H54 (cell line): Measurements from ENCODE around the gene ALPK3.
"Not testable (repeated sequence)": the region's sequence is repeated elsewhere in the genome, so short reads cannot be mapped to it uniquely, and the experiment has no call there.

Source experiments
- DNase-seq: peaks from one replicate; pipeline ENCODE4 v3.0.0; 2011; ENCODE audit warnings: low spot score, mixed read lengths; ENCODE audit not compliant: insufficient read length
- FAIRE-seq: peaks from 3 replicates; lab custom pipeline; 2011; peaks lifted over from hg19 to GRCh38; lab: Jason Lieb, UNC
- POLR2A ChIP-seq: IDR thresholded peaks from 2 replicates; pipeline ENCODE4 v1.6.1; 2011; ENCODE audit warnings: low read depth, mild to moderate bottlenecking, low read length

Gene ALPK3

DNA sequence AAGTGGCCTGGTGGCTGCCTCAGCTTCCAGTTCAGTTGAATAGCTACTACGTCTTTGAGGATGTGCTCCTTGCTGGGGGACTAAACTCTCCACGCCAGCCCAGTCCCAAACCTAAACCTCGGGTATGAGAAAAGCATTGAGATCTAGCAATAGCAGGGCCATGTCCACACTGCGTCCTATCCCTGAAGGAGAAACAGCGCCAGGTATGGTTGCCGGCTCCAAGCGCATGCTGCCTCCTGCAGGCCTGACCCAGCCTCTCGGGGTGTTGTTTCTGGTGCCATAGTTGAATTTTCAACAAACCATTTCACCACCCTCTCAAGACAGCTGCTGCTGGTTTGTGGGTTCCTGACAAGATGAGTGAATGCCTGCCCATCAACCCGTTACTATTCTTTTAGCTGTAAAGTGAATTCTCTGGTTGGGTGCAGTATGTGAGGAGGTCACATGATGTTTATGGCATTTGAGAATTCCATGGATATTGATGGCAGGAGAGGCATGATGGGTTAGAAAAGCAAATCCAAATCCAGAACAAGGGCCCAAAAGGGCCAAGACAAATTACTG lies 54.4 kb downstream of the ALPK3 start:
- TF ChIP-seq POLR2A, result no peak
- DNase-seq (no peak), FAIRE-seq (no peak)

DNA sequence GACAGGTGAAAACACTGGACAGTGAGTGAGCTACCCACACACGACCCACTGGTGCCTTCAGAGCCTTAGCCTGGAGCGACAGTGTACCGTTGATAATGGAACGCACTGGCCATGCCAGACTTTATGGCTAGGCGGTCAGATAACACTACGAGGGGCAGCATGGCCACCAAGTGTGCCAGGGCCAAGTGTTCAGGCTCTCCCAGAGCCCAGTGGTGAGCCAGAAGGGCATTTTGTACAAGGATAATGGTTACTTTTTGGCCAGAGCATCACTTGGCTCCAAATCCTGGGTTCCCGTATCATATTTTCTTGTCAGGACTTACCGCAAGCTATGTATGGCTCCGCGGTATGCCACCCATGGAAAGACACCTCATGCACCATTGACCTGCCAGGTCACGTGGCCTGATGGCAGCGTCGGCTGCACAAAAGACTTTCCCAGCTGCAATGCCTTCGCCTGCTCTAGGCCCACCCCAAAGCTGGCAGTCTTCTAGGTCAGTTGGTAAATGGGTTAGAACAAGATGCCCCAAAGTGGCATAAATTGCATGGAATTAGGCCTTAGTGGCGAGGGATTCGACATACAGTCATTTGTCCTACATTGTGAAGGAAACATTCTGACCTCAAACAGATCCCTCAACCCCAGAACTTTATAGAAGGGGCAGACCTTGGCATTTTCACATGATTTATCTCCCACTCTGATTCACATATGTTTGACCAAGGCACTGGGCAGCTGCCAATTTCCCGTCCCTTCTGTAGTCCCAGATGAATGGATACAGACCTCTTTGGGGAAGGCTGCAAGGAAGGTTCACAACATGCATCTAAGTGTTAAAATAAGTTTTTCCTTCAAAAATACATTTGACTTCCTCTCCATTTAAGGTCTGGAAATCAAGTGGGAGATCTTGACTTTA lies 55.1 kb downstream of the ALPK3 start:
- TF ChIP-seq POLR2A, result no peak
- FAIRE-seq (no peak), DNase-seq (no peak)

DNA sequence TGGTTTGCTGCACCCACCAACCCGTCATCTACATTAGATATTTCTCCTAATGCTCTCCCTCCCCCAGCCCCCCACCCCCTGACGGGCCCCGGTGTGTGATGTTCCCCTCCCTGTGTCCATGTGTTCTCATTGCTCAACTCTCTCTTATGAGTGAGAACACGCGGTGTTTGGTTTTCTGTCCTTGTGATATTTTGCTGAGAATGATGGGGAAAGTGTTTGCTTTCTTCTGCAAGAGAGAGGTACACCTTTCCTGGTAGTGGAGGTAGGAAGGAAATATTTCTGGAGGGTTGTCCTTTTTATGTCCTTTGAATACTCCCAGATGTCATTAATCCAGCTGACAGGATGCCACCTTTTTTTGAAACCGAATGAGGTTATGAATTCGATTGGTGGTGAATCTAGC lies 56.8 kb downstream of the ALPK3 start:
- no peak for FAIRE-seq
- no peak for DNase-seq
- no peak for TF ChIP-seq POLR2A

DNA sequence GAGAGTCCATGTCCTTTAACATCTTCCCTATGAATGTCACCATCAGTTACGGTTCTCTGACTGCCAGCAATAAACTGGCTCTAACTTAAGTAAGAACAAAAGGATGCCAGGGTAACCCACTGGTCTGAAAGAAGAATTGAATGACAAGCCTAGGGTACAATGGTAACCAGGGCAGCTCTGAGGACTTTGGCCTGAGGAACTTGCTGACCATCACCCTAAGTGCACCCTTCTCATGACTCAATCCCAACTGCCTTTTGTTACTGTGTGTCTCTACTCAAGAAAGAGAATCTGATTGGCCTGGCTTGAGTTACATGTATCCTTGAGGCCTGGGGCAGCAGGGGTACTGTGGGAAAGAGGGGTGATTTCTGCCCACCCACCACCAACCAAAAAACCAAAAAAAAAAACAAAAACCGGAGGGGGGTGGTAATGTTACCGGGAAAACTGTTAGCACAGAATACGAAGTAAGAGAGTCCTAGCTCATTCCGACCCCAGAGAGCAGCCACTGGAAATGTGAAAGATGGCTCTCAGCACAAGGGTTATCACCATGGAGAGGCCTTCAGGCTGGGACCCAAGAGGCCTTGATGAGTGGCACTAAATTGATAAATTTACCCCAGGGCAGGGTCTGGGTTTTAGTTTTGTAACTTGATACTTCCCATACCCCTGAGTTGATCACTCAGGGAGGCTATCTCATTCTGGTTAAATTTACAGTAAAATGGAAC lies 58.0 kb downstream of the ALPK3 start:
- no peak for TF ChIP-seq POLR2A
- no peak for DNase-seq
- FAIRE-seq, result no peak

DNA sequence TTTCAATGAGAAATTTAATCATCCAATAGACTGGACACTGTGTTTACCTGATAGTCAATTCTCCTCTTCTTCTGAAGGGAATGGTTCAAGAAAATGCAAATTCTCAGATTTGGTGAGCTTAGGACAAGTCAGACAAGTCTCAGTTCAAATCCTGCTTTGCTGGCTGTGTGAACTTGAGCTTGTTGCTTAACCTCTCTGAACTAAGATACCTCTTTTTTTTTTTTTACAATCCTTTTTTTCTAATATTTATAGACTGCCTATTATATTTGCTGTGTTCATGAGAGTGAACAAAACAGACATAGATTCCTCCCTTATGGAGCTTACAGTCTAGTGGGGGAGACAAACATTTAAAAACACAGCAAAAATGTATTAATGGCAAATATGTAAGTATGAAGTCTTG lies 59.1 kb downstream of the ALPK3 start:
- no peak for DNase-seq
- no peak for TF ChIP-seq POLR2A
- no peak for FAIRE-seq

DNA sequence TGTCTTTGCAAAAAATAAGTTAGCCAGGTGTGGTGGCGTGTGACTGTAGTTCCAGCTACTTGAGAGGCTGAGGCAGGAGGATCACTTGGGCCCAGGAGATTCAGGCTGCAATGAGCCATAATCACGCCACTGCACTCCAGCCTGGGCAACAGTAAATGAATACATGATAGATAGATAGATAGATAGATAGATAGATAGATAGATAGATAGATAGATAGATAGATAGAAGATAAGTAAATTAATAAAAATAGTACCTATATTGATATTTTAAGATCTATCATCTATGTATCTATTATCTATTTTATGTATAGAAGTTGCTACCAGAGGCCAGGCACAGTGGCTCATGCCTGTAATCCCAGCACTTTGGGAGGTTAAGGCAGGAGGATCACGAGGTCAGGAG lies 60.5 kb downstream of the ALPK3 start:
- DNase-seq, FAIRE-seq: not testable (repeated sequence)

DNA sequence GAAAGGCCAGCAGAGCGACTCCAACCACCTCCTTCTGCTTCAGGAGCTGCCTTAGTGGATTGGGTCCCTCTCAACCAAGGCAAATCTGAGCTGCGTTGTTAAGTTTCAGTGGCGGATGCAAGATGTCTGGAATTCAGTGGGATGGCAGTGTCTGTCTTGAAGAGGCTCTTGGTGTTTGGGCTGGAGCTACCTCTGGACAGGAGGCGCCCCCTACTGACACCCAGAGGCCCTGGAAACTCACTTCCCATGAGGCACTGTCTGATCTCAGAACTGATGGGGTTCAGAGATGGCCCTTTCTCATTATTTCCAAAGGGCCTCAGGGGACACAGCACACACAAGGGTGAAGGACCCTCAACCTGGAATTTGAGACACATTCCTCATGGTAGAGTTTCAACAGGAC lies 61.3 kb downstream of the ALPK3 start:
- peak; percentile 52 for DNase-seq
- TF ChIP-seq POLR2A, result no peak
- no peak for FAIRE-seq

DNA sequence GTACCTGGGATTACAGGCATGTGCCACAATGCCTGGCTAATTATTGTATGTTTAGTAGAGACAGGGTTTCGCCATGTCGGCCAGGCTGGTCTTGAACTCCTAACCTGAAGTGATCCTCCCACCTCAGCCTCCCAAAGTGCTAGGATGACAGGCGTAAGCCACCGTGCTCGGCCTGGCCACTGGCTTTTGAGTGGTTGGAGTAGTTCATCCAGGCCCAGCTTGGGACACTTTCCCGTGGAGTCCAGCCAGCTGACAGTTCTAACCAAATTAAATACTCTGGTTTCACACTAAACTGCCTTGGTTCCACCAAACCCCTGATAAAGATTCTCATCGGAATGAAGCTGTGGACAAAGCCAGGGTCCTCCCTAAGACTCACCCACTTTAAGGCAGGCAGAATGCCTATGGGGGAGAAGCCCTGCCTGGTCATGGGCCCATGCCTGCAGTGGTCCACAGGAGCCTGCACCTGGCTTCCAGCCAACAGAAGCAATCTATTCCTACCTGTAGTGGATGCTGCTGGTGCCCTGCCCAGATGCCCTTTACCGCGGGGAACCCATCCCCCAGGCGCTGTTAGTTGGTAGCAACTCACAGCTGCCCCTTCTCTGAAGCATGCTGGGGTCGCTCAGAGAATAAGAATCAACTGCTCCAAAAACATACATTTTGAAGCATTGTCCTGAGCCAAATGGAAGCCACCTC lies 62.1 kb downstream of the ALPK3 start:
- DNase-seq, result no peak
- no peak for TF ChIP-seq POLR2A
- no peak for FAIRE-seq

DNA sequence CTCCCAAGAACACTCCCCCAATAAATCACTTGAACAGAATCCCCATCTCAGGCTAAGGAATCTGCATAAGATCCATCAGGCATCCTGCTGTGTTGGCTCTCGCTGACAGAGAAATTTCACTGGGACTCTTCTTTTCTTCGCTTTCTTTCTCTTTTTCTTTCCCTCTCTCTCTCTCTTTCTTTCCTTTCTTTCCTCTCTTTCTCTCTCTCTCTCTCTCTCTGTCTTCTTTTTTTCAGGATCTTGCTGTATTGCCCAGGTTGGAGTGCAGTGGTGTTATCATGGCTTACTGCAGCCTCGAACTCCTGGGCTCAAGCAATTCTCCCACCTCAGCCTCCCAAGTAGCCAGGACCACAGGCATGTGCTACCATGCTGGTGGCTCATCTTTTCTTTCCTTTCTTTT lies 62.9 kb downstream of the ALPK3 start:
- TF ChIP-seq POLR2A, result no peak
- DNase-seq, result no peak
- no peak for FAIRE-seq

DNA sequence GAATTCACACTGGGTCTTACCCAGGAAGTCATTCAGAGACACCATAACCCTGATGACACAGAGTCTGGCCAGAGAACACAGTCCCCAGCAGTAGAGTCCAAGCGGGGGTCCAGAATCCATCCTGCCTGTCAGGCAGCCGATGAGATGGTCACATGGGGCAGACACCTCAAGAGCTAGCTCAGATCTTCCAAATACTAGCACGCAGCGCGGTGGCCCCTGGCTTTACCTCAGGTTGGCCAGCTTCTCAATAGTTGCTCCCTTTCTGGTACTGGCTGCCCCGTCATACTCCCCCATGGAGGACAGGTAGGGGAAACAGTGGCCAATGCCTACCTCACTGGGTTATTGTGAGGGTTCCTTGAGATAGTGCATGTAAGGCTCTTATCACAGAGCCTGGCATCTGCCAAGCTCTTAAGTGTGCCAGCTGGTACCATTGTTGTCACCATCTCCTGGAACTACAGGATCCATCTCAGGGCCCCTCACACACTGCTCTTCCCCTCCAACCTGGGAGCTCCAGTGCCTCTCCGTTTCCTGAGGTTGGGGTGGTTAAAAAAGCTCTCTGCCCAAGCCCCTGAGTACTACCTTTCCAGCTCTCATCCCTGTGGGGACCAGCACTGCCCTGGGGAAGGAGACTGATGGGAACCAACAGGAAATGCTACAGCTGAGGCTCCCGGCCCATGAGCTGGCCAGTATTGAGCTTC lies 63.8 kb downstream of the ALPK3 start:
- no peak for FAIRE-seq
- DNase-seq, result no peak
- no peak for TF ChIP-seq POLR2A

DNA sequence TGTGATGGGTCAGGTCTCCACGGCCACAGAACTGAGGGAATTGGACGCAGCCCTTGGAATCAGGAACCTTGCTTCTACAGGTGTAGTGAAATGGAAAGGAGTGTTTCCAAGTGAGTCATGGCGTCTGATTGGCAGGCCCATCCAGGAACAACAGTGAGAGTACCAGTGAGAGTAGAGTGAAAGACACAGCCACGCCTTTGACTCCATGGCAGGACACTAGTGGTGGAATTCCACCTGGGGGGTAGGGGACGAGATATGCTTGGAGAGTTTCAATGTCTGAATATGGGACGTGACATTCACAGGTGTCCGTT lies 64.3 kb downstream of the ALPK3 start:
- no peak for TF ChIP-seq POLR2A
- DNase-seq (no peak), FAIRE-seq (no peak)

DNA sequence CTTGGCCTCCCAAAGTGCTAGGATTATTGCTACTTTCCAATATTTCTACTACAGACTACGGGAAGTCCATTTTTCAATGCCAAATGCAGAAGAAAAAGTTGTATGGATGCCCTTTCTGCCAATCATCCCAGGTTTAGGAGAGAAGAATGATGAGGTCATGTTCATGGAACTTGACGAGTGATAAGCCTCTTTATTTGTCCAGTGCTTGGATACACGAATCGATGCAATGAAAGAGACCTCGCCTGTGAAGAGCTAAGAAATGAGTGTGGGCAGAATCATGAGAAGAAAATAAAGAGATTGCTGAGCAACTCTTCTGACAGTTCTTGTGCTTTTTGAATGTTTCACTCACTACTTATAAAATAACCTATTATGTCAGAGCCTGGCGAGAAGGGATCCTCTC lies 66.3 kb downstream of the ALPK3 start:
- FAIRE-seq (no peak), DNase-seq (no peak)
- TF ChIP-seq POLR2A, result no peak
